GM19438 (cell line): ENCODE data around the gene SSPN.

Source experiments
- ATAC-seq: cut with Tn5 transposase; IDR thresholded peaks from one replicate; pipeline ENCODE4 v1.9.1; 2021; ENCODE audit warnings: low read depth; ENCODE audit not compliant: unreplicated experiment

SSPN gene

DNA sequence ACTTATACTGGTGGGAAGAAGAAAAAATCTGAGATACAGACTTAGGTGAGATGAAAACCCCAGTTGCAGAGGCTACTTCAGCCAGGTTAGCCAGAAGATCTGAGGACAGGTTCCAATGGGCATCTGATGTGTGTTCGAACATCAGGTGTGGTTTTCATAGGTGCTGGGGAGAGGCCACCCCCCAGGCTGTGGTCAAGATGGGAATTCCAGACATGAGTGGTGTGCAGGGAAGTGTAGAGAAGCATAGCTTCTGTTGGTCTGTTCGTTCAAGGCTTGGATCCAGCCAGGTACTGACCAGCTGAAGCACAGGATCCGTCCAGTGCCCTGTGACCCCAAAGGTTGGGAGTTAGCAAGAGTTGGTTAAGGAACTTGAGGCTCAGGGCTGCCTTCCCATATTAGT lies 85.5 kb downstream of the SSPN start:
- no peak for ATAC-seq

DNA sequence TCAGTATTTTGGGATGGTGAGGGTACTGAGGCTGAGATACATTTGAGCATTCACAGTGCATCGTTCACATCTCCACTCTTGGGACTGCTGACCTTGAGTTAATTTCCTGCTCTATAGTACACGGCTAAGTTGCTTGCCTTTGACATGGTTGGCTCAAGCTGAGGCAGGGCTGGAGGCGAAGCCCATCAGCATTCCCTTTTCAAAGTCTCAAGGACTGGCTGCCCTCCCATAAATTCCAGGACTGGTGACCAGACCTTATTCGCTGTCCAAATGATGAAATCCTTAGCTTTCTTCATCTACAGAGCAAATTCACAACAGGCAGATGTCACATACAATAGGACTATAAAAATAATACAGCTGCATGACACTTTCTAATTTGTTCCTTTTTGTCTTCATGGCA lies 85.9 kb downstream of the SSPN start:
- ATAC-seq: no peak

DNA sequence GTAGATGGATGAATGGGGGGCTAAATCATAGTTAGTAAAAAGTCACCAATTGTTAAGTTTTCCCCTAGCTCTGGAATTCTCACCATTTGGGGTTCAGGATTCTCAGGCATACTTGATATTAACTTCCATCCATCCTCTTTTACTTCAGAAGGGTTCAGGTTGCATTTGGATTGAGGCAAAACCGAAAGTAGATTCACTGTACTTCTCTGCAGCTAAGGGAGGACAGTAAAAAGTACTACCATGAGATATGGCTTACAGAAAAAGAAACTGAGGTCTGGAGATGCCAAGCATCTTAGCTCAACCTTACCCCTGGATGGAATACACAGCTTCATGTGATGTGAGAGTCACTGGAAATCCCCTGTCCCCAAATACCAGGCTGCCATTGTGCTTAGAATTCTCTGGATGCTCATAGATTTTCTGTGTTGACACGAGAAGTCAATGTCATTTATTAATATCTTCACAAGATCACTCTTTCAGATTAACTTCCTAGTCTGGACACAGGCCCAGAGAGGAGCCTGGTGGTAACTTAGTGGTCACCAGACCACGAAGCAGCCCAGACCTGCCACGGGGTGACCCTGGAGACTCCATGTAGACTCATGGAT lies 87.1 kb downstream of the SSPN start:
- no peak for ATAC-seq

DNA sequence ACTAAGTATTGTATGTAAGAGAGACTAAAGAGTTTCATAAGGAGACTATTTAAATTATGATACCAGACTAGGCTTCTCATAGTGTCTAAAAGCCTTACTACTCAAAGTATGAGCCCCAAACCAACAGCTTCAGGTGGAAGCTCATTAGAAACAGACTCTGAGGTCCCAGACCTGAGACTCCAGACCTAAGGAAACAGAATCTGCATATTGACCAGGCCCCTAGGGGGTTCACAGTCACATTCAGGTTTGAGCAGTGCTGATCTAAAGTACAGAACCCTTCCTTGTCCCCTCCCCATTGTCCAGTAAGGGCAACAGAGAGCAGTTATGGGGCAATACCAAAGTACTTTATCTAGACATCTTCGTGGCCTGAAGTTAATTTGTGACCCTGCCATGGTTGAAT lies 87.7 kb downstream of the SSPN start:
- no peak for ATAC-seq

- ATAC-seq: no peak
These were observed 88.2 kb downstream of the SSPN start for GRCh38 chr12:26283617-26284016.

- no peak for ATAC-seq
These were observed 90.0 kb downstream of the SSPN start for GRCh38 chr12:26285401-26285800.

DNA sequence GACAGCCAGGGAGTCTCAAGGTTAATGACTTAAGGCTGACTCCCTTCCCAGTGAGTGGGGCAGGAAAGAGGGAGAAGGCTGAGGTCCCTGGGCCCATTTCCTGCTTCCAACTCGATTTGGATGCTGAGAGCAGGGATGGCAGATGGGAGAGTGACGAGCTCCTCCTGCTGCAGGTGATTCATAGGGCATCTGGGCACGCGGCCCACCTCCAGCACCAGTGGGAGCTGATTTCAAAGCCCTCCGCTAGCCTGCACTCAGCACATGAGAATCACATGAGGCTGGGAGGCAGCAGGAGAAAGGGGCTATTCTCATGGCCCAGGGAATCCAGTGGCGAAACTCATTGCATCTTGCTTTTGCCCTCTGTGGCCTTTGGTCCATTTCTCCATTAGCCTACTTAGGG lies 90.8 kb downstream of the SSPN start:
- no peak for ATAC-seq

GRCh38 chr12:26287671-26288381 lies 92.5 kb downstream of the SSPN start:
- ATAC-seq: no peak

GRCh38 chr12:26290565-26290964 lies 95.2 kb downstream of the SSPN start:
- ATAC-seq: no peak

- ATAC-seq: no peak
These were observed 97.2 kb downstream of the SSPN start for GRCh38 chr12:26292596-26292995.

DNA sequence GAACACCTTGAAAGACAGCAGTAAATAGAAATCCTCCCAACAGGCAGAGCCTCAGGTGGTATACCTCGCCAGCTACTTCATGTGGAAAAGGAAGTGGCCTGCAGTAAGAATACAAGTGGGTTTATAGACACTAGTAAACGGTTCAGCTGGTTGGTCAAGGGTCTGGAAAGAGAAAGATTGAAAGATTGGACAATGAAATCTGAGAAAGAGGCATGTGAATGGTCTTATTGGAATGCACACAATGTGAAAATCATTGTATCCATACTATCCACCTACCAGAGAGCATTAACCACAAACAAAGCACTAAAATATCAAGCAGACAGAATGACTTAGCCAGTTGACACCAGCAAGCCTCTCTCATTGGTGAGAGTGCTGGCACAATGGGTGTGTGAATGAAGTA lies 98.2 kb downstream of the SSPN start:
- no peak for ATAC-seq

GRCh38 chr12:26295001-26295400 lies 99.6 kb downstream of the SSPN start:
- no peak for ATAC-seq

GRCh38 chr12:26297396-26298070 lies 102.2 kb downstream of the SSPN start:
- ATAC-seq: no peak

DNA sequence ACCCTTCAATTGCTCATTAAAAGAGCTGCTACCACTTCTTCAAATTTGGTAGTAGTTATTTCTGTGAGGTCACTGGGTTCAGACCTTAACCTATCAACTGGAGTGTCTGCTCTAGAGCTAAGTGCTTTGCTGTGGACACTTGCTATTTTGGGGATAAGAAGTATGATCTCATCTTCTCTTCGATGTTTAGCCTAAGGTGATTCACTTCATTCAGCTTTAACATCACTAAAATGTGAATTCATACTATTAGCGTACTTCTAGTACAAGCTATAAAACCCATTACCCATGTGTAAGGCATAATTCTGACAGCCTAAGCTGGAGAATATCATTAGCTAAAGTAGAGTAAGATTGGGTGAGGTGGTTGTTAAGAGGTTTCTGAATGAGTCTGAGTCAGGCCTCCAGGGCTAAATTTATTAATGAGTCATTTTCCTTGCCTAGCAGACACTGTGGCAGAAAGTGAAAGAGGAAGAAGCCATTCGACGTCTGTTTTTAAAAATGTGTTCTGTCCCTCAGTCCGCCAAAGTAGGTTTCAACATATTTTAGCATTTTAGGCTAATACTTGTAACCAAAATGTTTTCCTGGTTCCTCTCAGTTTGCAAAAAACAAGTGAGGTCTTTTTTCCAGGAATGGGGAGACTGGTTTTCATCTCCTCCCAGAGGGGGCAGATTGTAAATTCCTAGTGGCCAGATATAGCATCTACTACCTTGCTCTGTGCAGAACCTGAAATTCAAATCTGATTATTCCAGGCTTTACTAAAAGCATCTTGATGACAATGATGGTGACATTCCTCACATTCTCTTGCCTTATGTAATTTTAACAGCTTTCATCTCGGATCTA lies 103.6 kb downstream of the SSPN start:
- peak; percentile 99 for ATAC-seq

DNA sequence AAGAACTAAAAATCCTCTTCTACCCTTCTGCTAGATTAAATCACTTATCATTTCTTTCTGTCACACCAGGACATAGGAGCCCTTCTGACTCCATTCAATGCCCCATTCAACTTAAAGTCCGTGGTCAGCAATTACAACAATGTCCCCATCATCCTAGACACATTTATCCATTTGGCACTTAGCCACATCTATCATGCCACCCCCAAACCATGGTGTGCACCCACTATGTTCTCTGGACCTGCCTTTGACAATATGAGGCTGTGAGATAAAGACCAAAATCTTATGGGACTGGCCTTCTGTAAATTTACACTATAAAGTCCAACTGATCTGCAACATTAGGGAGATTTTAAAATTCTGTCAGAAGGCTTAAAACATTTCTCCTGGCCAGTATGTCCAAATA lies 104.4 kb downstream of the SSPN start:
- no peak for ATAC-seq
